ENCODE data around the gene KLHL3.

DNA sequence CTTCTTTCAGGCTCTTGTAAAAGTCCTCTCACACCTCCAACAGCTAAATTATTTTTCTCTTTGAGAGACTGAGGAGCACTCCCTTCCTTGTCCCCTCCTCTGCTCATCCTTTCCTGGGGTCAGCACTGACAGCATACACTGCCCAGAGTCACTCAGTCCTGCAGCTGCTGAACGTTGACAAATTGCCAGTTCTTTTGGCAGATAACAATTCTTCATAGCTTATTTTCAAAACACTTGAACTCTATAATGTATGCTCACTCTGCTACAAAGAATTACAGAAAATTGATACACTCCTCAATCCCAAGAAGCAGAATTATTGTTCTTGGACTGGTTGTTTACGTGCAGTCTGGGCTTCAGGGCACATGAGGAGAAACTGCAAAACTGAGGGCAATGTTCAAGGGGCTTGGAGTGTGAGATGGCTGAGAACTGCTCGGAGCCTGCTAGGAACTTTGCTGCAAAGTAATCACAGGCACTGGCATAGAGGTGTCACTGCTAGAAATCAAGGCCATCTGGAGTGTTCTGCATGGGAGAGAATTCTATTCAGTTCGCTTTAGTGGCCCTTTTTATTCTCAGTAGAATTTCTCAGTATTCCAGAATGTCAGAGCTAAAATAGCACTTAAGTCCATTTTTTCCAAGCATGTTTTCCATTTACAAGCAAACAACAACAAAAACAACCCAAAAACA is 140.4 kb downstream of the KLHL3 start:
- TF ChIP-seq, protein P1, sequence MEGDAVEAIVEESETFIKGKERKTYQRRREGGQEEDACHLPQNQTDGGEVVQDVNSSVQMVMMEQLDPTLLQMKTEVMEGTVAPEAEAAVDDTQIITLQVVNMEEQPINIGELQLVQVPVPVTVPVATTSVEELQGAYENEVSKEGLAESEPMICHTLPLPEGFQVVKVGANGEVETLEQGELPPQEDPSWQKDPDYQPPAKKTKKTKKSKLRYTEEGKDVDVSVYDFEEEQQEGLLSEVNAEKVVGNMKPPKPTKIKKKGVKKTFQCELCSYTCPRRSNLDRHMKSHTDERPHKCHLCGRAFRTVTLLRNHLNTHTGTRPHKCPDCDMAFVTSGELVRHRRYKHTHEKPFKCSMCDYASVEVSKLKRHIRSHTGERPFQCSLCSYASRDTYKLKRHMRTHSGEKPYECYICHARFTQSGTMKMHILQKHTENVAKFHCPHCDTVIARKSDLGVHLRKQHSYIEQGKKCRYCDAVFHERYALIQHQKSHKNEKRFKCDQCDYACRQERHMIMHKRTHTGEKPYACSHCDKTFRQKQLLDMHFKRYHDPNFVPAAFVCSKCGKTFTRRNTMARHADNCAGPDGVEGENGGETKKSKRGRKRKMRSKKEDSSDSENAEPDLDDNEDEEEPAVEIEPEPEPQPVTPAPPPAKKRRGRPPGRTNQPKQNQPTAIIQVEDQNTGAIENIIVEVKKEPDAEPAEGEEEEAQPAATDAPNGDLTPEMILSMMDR (IDR thresholded peaks at IDR 0.05) = no peak
- TF ChIP-seq POLR2A (IDR thresholded peaks at IDR 0.05) = no peak
